GM21360 (cell line): Measurements from ENCODE around the gene CBLB.
"Not testable (repeated sequence)": the region's sequence is repeated elsewhere in the genome, so short reads cannot be mapped to it uniquely, and the experiment has no call there.

Experiments used
- ATAC-seq: cut with Tn5 transposase; IDR thresholded peaks from one replicate; pipeline ENCODE4 v1.9.1; 2021; ENCODE audit warnings: mild to moderate bottlenecking, moderate library complexity; ENCODE audit not compliant: unreplicated experiment

Gene CBLB

DNA sequence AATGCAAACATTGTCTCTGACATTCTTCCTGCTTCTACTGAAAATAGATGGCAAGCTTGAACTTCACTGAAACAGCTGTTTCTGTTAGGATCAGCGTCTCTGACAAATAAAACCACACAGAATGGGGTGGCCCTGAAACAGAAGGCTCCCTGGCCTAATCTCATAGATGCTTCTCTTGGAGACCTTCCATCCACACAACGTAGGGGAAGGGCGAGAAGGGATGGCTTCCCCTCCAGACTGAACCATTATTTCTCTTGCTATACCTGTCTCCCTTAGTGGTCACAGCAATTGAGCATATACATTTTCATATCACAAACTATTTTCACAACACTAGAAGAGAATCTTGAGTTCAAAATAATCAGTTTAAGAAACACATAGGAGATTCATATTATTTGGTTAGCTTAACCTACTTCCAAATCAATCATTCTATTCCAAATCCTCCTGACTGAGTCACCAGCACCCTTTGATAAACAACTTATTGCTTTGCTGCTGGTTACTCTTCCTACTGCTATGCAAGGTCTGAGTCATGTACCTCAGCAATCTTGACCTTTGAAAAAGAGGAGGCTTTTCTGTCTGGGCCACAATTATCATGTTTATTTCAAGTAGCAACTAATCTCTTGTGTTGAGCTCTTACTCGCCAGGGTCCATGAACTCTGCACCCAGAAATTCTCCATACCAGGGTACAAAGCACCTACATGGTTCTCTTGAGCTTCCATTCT is 45.5 kb downstream of the CBLB start:
- no peak for ATAC-seq

DNA sequence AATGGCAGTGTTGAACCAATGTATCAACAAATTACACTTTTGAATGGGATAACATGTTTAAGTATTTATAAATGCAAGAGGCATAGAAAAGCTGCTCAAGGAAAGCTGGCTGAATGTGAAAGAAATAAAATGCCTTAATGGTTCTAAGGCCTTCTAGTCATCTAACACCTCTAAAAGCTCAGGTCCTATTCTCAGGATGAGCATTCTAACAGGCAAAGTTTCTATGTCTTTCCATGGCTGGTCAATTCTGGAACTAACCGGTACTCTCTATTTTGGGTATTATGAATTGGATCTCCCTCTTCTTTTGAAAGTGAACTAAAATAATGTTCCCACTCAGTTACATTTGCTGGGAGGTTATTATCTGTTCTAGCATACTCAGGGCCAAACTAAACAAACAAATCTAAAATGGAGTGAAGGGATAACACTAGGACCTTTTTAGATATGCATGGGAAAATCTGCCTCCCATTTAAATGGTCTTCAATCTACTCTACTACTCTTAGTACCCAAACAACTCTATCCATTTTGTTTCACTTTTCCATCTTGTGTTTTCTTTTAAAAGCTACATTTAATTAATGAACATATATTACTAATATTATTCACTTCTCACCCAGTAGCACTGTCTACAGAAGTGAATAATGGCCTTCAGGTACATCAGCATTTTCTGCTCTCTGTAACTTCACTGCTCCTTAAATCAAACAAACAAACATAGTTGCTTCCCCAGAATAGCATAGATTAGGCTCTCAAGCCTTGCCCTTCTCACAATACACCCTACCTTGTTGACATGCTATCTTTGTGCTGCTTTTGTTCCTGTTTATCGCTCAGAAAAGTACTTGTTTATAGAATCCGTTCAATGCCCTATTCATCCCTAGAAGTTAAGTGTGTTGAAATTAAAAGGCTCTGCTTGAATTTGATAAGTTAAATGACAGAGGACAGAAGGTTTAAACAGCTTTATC is 46.4 kb downstream of the CBLB start:
- no peak for ATAC-seq

DNA sequence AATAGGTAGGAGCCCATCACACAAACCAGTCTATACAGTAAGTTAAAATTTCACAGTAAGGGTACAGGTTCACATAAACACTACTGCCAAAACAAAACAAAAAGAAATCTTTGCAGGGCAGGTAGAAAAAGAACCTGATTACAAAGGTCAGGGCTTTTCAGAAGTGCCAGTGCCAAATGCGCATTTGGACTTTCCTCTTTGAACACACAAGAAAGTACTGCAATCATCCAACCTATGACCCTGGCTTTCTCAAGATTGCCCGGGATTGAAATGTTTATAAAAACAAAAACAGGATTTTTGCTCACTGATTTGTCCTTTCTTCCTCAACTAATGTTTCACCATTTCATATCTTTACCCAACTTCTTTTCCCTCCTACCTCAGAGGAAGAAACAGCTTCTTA is 47.4 kb downstream of the CBLB start:
- ATAC-seq: no peak

DNA sequence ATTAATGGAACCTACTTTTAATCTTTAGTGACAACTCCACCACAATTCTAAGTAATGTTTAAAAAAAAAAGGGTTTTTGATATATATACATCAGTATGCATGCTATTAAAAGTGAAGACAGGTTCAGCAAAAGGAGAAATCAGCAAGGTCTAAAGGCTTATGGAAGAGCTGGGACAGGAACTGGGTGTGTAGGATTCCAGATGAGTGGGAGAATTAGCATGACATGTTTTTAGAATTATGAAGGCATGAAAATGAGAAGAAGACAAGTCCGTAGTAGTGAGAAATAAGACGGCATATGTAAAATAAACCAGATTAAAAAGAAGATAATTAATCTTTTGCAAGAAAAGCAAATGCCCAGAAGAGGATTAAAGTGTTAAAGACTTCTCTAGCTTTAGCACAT is 52.0 kb downstream of the CBLB start:
- ATAC-seq: no peak

DNA sequence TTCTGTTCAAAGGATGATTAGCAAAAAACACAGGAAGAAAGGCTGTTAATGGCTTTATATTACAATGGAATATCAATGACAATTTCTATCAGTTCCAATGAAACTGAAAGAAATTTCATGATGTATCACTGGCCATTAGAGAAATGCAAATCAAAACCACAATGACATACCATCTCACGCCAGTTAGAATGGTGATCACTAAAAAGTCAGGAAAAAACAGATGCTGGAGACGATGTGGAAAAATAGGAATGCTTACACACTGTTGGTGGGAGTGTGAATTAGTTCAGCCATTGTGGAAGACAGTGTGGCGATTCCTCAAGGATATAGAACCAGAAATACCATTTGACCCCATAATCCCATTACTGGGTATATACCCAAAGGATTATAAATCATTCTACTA is 53.5 kb downstream of the CBLB start:
- ATAC-seq: not testable (repeated sequence)

DNA sequence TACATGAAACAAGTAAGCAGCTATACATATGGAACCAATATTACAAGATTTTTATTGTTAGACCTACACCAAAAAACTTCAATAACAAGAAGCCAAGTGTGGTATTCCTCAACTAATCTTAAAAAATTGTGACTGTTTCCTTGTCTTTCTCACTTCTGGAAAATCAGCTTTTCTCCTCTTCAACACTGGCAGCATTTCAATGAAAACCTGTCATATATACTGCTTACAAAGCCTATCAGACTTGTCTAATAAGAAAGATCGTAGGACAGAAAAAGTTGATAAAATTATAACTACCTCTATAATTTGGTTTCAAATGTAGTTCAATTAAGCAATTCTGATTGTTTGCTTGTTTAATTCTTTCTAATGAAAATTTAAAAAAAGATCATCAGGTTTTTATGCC is 55.1 kb downstream of the CBLB start:
- no peak for ATAC-seq

DNA sequence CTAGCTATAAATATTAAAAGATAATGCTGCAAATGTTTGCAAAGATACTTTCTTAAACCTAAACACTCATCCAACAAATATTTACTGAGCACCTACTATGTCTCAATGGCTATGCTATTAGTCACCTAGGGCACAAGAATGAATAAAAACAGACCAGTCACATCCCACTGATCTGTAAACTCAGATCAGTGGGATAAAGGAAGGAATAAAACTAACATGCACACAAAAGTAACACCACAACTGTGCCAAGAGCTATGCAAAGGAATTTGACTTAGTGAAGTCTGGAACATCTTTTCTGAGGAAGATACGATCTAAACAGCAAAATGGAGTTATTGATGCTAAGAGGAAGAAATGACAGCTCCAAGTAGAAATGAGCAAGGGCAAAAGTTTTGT is 56.6 kb downstream of the CBLB start:
- ATAC-seq: no peak

DNA sequence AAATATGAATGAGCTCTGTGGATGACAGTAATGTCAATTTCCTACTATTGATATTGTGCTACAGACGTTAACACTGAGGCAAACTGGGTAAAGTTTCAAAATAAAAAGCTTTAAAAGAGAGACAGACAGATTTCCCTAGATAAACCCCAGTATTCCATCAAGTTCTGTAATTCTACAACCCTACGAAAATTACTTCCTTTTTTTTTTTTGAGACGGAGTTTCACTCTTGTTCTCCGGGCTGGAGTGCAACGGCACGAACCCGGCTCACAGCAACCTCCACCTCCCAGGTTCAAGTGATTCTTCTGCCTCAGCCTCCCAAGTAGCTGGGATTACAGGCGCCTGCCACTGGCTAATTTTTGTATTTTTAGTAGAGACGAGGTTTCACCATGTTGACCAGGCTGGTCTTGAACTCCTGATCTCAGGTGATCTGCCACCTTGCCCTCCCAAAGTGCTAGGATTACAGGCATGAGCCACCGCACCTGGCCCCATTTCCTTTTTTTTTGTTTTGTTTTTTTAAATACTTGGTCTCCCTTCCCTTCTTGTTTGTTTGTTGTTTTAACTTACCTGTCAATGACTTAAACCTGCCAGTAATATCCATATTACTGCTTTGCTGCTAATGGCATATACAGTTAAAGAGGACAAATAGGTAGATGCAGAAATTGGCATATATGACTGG is 57.2 kb downstream of the CBLB start:
- ATAC-seq: no peak

DNA sequence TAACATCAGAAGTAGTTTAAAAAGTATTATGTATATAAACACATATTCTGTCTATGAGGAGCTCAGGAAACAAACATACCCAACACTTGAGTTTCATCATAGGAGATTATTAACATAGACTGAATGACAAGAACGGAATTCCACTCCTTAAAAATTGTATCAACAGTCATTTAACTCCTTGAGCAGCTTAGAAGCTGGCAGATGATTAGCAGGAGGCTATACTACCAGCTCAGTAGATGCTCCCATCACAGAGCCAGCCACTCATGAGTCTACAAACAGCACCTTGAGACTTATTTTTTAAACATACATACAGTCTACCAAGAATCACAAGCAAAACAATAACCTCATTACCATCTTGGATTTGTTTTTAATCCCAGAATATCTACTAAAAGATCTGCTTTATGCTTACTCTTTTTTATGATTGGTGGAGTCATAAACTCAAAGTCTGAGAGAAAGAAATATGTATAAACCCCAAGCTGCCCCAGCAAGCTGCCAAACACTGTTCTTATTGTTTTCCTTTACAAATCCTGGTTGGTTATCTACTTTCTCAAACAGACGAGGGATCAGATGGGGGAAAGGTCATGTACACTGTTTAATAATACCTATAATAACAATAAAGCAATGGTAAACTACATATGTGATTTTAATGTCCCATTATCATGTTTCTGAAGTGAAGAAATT is 59.5 kb downstream of the CBLB start:
- ATAC-seq: no peak

DNA sequence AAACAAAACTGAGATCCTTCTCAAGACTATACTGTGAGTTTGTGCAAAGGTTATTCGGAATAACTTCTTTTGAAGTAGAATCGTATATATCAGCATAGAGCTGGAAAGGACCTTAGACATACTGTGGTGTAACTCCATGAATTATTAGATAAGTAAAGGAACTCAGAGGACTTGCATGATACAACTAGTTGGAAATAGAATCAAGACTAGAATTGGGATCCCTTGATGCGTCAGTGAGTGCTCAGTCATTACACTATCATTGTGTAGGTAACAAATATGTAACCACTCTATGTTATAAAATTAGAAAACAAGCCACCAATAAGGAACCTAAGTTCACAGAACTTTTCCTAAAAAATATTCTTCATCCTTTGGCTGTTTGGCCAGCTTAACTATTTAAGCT is 61.1 kb downstream of the CBLB start:
- no peak for ATAC-seq

DNA sequence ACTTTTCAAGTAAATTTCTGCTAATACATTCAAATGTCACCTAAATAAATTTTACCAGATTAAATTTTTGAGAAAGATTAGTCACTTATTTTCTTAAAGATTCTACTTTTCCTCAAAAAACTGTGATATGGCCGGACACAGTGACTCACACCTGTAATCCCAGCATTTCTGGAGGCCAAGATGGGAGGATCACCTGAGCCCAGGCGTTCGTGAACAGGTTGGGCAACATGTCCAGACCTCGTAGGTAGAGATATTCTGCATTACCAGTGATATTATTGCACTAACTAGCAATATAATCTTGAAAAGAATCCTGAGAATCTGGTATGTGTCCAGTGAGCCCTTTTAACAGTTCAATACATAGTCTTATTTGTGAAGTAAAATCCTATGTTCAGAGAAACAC is 61.7 kb downstream of the CBLB start:
- ATAC-seq: no peak

DNA sequence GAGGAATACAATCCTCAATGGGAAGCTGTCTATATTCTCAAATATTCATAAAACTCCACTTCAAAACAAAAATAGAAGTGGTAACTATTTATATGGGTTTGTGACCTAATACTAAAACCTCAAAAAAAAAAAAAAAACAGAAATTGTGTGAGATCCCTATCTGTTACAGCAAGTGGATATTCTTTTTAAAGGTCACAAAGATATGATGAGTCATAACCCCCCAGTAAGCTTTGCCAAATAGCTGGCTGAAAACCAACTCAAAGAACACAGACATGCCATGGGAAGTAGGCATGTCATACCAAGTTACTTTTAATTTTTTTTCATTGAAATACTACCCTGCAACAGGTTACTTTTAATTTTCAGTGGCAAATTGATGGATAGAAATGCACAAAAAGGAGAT is 62.5 kb downstream of the CBLB start:
- ATAC-seq: no peak

DNA sequence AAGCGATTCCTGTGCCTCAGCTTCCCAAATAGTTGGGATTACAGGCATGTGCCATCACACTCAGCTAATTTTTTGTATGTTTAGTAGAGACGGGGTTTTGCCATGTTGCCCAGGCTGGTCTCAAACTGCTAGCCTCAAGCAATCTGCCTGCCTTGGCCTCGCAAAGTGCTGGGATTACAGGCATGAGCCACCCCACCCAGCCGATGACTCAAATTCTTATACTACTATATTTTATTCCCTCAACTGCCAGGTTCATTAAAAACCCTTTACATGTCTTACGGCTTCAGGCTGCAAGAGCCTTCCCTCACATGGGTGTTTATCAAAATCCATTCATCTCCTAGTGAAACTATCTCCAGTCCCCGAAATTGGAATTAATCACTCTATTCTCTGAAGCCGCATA is 63.4 kb downstream of the CBLB start:
- ATAC-seq: no peak

DNA sequence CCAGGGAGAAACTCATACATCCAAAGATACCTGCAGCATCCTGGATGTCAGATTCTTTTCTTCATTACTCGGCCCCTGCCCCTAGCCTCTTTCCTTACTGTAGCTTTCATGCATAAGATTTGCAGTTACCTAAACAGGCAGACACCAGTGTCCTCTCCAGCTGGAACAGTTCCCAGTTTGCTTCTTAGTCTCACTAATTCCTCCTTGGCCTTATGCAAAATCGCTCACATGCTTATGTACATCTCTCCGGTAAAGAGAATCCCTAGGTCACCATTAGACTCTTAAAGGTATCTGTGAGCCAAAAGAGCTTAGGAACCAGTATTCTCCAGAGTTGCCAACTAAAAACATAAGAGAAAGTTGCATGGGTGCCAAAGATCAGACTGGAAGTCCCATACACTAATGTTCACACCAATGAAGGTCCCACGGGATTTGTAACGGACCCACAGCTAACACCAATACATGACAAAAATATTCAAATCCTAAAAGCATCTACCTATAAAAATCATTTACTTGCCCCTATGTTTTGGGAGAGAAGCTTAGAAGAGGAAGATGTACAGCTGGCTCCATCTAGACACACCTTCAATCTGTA is 66.6 kb downstream of the CBLB start:
- no peak for ATAC-seq

DNA sequence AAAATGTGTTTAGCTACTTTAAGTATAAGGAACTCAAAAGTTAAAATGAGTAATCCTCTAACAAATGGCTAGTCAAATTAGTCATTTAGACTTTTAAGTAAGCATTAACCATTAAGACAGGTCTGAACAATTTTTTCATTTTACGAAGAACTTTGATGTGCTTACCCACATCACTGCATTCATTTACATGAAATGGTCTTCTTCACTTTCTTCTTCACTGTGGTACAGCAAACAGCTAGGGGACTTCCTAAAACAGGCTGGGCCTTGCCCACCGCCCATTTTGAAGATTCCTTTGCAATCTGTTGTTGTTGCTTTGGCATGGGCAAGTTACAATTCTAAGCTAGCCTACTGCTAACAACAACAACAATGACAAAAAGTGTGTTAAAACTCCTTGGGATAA is 67.4 kb downstream of the CBLB start:
- no peak for ATAC-seq

DNA sequence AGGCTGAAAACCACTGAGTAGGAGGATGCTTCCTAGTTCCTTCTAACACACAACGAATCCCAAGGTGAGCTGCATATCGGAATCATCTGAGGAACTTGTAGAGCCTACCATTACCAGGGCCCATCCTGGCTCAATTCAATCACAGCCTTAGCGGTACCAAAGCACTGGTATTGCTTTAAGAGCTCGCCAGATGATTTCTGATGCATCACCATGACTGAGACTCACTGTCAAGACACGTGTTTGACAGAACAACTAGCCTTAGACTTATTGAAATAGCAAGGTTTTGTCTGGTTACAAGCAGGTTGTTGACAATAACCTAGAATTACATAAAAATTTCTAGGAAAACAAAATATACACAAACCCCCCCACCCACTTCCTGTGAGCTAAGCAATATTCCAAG is 68.5 kb downstream of the CBLB start:
- ATAC-seq: no peak

DNA sequence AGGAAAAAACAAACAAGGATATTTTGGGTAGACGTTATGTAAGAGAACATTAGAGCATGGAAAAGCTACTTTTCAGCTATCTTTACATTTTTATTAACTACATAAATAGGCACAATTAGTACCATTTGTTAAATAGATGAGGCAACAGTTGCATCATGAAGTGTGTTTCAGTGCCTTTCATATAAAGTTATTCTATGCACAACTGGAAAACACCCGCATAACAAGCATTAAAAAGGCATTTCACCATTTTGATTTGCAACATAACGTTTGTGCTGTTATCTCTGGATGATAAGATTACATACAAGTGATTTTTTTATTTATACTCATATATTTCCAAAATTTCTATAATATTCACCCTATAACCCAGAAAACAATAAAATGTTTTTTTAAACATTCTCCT is 69.5 kb downstream of the CBLB start:
- ATAC-seq: no peak

DNA sequence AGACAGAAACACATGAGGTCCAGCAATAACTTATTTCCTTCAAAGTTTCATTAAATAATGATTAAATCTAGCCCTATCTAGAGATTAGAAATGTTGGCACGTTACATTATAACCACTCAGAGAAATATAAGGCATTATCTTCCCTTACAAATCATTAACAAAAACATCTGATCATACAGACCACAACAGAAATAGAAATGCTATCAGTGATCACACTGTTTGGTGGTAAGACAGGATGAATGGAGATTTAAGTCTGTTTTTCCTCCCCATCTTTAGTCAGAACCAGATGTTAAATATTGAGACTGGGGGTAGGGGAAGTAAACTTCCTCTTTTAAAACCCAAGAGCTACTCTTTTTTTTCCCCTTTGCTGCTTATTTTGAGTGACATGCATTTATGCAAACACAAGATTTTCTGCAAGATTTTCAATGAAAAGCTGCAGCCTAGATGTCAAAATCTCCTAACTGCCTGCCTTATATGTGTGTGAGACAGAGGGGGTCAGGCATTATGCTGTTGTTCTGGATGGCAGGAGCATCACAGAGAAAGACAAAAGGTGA is 70.4 kb downstream of the CBLB start:
- ATAC-seq: peak; percentile 80

DNA sequence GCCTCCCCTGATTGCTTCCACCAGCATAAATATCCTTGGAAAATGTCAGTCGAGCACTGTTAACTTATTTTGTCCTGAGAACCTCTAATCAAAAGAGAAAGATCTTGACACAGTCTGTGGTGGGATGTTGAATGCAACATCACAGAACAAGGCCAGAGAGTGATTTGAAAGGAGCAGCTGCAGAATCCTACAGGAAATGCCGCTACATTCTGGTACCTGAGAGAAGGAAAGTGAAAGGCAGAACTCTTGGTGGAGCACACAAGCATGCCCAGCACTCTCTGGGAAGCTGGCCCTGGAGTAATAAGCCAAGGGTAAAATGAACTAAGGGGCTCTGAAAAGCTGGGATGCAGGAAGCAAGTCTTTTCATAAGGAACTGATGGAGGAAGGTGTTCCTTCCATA is 75.8 kb downstream of the CBLB start:
- no peak for ATAC-seq
